ENCODE measurements around the gene AMH. TPM values are rescaled to one million over a fixed set of nuclear protein-coding genes. Genes with fewer than 3 reads are reported as not detected.
"Not testable (repeated sequence)": the region's sequence is repeated elsewhere in the genome, so short reads cannot be mapped to it uniquely, and the experiment has no call there.

The AMH gene
- polyA plus RNA-seq, 1 experiment, result 0.66 TPM

DNA sequence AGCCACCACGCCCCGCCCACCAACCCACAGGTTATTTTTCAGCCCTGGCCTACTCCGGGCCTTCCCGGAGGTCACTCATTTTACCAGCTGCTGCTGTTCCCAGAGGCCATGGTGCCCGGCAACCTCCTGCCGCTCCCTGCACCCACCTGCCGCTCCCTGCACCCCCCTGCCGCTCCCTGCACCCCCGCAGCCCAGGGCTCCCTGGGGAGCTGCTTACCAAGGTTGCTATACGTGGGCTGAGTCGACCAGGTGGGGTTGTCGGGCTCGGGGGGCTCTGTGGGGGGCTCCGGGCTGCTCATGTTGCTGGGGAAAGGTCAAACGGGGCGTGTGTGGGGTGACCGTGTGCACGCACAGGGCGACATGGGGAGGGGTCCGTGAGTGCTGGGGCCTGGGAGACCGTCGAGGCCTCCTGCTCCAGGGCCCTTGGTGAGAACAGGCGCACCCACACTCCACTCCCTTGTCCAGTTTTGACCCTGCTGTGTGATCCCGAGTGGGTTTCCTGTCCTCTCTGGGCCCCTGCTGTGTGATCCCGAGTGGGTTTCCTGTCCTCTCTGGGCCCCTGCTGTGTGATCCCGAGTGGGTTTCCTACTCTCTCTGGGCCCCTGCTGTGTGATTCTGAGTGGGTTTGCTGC is 31.6 kb downstream of the AMH start:
- H3K36me3 ChIP-seq (ENCODE audit: control insufficient read depth, insufficient read depth, low read length), result peaks cover 3% of the 10 kb centered on the region; the same call in 1 of the 2 replicates
- ChIA-PET POLR2A (no interaction called here), CTCF (interaction anchor here (0.7 kb wide), 1 partner anchor 116 kb away, joined by 3 read pairs; no protein-coding TSS in a partner anchor)
- no peak overlapping the region for H3K4me3 ChIP-seq (ENCODE audit: low read depth, low read length)
- no peaks in the 10 kb centered on the region for H3K27me3 ChIP-seq (ENCODE audit: control insufficient read depth, insufficient read depth, low read length)
- no peak for DNase-seq (ENCODE audit: low read depth)
- TF ChIP-seq, protein P1, sequence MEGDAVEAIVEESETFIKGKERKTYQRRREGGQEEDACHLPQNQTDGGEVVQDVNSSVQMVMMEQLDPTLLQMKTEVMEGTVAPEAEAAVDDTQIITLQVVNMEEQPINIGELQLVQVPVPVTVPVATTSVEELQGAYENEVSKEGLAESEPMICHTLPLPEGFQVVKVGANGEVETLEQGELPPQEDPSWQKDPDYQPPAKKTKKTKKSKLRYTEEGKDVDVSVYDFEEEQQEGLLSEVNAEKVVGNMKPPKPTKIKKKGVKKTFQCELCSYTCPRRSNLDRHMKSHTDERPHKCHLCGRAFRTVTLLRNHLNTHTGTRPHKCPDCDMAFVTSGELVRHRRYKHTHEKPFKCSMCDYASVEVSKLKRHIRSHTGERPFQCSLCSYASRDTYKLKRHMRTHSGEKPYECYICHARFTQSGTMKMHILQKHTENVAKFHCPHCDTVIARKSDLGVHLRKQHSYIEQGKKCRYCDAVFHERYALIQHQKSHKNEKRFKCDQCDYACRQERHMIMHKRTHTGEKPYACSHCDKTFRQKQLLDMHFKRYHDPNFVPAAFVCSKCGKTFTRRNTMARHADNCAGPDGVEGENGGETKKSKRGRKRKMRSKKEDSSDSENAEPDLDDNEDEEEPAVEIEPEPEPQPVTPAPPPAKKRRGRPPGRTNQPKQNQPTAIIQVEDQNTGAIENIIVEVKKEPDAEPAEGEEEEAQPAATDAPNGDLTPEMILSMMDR (IDR thresholded peaks at IDR 0.05; ENCODE audit: insufficient read depth, low read depth, low read length), result no peak

DNA sequence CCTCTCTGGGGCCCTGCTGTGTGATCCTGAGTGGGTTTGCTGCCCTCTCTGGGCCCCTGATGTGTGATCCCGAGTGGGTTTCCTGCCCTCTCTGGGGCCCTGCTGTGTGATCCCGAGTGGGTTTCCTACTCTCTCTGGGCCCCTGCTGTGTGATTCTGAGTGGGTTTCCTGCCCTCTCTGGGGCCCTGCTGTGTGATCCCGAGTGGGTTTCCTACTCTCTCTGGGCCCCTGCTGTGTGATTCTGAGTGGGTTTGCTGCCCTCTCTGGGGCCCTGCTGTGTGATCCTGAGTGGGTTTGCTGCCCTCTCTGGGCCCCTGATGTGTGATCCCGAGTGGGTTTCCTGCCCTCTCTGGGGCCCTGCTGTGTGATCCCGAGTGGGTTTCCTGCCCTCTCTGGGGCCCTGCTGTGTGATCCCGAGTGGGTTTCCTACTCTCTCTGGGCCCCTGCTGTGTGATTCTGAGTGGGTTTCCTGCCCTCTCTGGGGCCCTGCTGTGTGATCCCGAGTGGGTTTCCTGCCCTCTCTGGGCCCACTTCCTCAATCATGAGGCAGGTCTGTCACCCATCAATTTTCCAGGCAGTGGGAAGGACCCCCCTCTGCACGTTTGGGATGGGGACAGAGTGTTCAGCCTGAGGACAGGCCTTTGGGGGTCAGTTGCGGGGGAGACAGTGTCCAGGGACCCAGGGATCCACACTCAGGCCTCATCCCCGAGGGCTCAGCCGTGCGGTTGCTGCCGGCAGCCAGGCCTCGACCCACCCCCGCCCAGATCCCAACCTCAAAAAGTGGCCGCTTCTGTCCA is 32.3 kb downstream of the AMH start:
- peak overlapping the region; percentile 28 for H3K4me3 ChIP-seq (ENCODE audit: low read depth, low read length)
- POLR2A ChIA-PET; H3K36me3 ChIP-seq (ENCODE audit: control insufficient read depth, insufficient read depth, low read length); DNase-seq (ENCODE audit: low read depth); H3K27me3 ChIP-seq (ENCODE audit: control insufficient read depth, insufficient read depth, low read length): not testable (repeated sequence)
- CTCF ChIA-PET, result interaction anchor here (1.4 to 1.7 kb wide), 2 partner anchors 10 to 34 kb away, joined by 4 read pairs; no protein-coding TSS in a partner anchor

DNA sequence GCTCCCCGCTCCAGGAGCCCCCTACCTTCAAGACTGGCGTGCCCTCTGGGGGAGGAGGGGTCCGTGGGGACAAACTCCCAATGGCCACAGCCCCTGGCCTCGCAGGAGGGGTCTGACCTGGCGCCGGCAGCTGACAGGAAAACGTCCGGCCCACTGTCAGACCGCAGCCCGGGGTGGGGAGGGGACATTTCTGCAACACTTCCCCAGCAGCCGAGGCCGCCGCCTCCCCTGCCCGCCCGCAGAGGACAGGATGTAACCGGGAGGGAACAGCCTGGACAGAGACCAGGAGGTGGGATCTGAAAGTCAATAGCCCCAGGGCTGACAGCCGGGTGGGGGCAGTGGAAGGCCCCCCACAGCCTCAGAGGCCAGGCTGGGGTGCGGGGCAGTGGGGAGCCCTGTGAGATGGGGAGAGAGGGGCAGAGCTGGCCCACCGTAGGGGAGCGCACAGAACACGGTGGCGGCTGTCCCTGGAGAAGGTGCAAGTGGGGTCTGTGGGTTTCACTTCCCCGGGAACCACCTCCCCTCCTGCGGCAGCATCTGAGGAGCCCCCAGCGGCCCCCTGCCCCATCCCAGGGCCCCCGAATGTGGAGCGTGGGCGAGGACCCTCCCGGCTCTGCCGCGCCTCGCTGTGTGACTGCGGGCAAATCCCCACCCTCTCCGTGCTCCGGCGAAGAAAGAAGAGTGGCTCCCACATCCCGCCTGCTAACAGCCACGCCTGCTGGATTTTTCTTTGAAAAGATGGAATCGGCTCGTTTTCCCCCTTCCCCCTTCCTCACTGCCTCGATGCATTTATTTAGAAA is 33.1 kb downstream of the AMH start, which contains the start of gene PEAK3:
Gene PEAK3 (minus strand): TSS at position 114 of the 800 bp plus-strand sequence. CDS start 1,244 bp downstream, outside the sequence.
- 0 out of 2 replicates have a peak, but pooled peaks cover under 1% of the 10 kb centered on the region for H3K27me3 ChIP-seq (ENCODE audit: control insufficient read depth, insufficient read depth, low read length)
- H3K36me3 ChIP-seq (ENCODE audit: control insufficient read depth, insufficient read depth, low read length), result no peaks in the 10 kb centered on the region
- H3K4me3 ChIP-seq (ENCODE audit: low read depth, low read length), result peak within 1 kb of the TSS; percentile 28
- CTCF ChIA-PET, result interaction anchor here (1.4 to 1.7 kb wide), 2 partner anchors 9 to 34 kb away, joined by 4 read pairs; no protein-coding TSS in a partner anchor
- DNase-seq (ENCODE audit: low read depth), result no peak
- POLR2A ChIA-PET, result no interaction called here
- TF ChIP-seq, protein P1 (IDR thresholded peaks at IDR 0.05; ENCODE audit: insufficient read depth, low read depth, low read length), result no peak

DNA sequence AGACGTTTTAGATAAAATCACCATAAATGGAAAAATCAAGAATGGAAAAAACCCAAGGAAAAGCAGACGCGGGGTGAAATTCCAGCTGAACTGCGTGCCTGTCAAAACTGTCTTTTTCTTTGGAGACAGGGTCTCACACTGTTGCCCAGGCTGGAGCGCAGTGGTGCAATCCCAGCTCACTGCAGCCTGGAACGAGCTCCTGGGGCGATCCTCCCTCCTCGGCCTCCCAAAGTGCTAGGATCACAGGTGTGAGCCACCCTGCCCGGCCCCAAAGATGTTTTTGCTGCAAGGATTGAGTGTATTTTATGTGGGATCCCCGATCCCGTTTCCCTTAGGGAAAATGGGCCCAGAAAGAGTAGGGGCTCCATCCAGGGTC is 33.7 kb downstream of the AMH start:
- TF ChIP-seq, protein P1 (IDR thresholded peaks at IDR 0.05; ENCODE audit: insufficient read depth, low read depth, low read length), result no peak
- ChIA-PET CTCF (interaction anchor here (1.0 to 1.7 kb wide), 3 partner anchors 9 to 33 kb away, joined by 3 to 4 read pairs (median 4); no protein-coding TSS in a partner anchor), POLR2A (no interaction called here)
- H3K4me3 ChIP-seq (ENCODE audit: low read depth, low read length), result no peak overlapping the region
- DNase-seq (ENCODE audit: low read depth), result no peak
- H3K27me3 ChIP-seq (ENCODE audit: control insufficient read depth, insufficient read depth, low read length), result peaks cover 5% of the 10 kb centered on the region; the same call in 1 of the 2 replicates
- H3K36me3 ChIP-seq (ENCODE audit: control insufficient read depth, insufficient read depth, low read length), result no peaks in the 10 kb centered on the region

DNA sequence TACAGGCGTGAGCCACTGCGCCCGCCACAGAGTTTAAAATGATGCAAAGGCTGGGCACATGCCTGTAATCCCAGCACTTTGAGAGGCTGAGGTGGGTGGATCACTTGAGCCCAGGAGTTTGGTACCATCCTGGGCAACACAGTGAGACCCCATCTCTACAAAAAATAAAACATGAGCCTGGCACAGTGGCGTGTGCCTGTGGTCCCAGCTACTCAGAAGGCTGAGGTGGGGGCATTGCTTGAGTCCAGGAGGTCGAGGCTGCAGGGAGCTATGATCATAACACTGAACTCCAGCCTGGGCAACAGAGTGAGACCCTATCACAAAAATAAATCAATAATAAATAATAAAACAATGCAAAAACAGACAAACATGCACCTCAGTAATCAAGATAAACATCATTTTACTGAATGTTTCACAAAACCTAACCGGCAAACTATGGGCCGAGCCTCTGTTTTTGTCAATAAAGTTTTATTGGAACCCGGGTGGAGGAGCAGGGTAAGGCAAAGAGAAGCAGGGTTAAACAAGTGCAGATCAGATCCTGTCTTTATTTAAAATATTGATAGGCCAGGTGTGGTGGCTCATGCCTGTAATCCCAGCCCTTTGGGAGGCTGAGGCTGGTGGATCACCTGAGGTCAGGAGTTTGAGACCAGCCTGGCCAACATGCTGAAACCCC is 34.8 kb downstream of the AMH start:
- DNase-seq (ENCODE audit: low read depth), result no peak
- Histone ChIP-seq H3K27me3 (ENCODE audit: control insufficient read depth, insufficient read depth, low read length) (peaks cover 13% of the 10 kb centered on the region), H3K4me3 (ENCODE audit: low read depth, low read length) (no peak overlapping the region), H3K36me3 (ENCODE audit: control insufficient read depth, insufficient read depth, low read length) (no peaks in the 10 kb centered on the region)
- TF ChIP-seq, protein P1 (IDR thresholded peaks at IDR 0.05; ENCODE audit: insufficient read depth, low read depth, low read length), result no peak
- CTCF ChIA-PET, result interaction anchor here (1.0 kb wide), 1 partner anchor 11 kb away, joined by 3 read pairs; no protein-coding TSS in a partner anchor
- POLR2A ChIA-PET, result no interaction called here

All from BJ (cell line).